Liver (tissue), 9 donors: ENCODE results near the gene FAM13C. TPM values are rescaled to one million over a fixed set of nuclear protein-coding genes. Genes with fewer than 3 reads are reported as not detected.
"Not testable (repeated sequence)": the region's sequence is repeated elsewhere in the genome, so short reads cannot be mapped to it uniquely, and the experiment has no call there.

Source experiments
- DNase-seq: peaks from one replicate; pipeline ENCODE4 v3.0.0-alpha.2; 2017; ENCODE audit warnings: low spot score
- H3K27ac ChIP-seq, 2 donors: one replicate each; pipeline ENCODE4 v1.7.0; 2013; ENCODE audit warnings: inconsistent platforms in 2 of 2, low read length in 2 of 2, control low read depth in 1 of 2, low read depth in 1 of 2, mild to moderate bottlenecking in 1 of 2
- H3K27me3 ChIP-seq, 4 donors: one replicate each; pipeline versions ENCODE4 v1.6.1 to v1.7.0; 2013; ENCODE audit warnings: low read length in 3 of 4, inconsistent platforms in 1 of 4, mild to moderate bottlenecking in 1 of 4, moderate library complexity in 1 of 4; ENCODE audit not compliant: control insufficient read depth in 4 of 4, insufficient read depth in 4 of 4
- H3K36me3 ChIP-seq, 4 donors: one replicate each; pipeline versions ENCODE4 v1.6.1 to v1.7.0; 2013; ENCODE audit warnings: low read length in 3 of 4, mild to moderate bottlenecking in 3 of 4, low read depth in 1 of 4, moderate library complexity in 1 of 4; ENCODE audit not compliant: control insufficient read depth in 4 of 4, insufficient read depth in 3 of 4
- H3K4me1 ChIP-seq, 4 donors: one replicate each; pipeline versions ENCODE4 v1.6.1 to v1.7.0; 2013; ENCODE audit warnings: low read length in 3 of 4, mild to moderate bottlenecking in 3 of 4, moderate library complexity in 1 of 4; ENCODE audit not compliant: control insufficient read depth in 4 of 4, insufficient read depth in 4 of 4
- H3K4me3 ChIP-seq, 3 donors: one replicate each; pipeline versions ENCODE4 v1.6.1 to v1.7.0; 2013; ENCODE audit warnings: low read length in 3 of 3, control low read depth in 1 of 3, low read depth in 1 of 3, mild to moderate bottlenecking in 1 of 3
- H3K9ac ChIP-seq, 2 donors: one replicate each; pipeline ENCODE4 v1.7.0; 2013; ENCODE audit warnings: low read length in 2 of 2, mild to moderate bottlenecking in 2 of 2, moderate library complexity in 2 of 2, control low read depth in 1 of 2, low read depth in 1 of 2
- H3K9me3 ChIP-seq, 4 donors: one replicate each; pipeline versions ENCODE4 v1.6.1 to v1.7.0; 2013; ENCODE audit warnings: low read length in 3 of 4; ENCODE audit not compliant: control insufficient read depth in 4 of 4
- ATF3 ChIP-seq: IDR thresholded peaks from 2 replicates; pipeline ENCODE4 v1.6.1; 2016; ENCODE audit warnings: antibody characterized with exemption
- FOXA1 ChIP-seq: IDR thresholded peaks from 2 replicates; pipeline ENCODE4 v1.6.1; 2016; ENCODE audit warnings: antibody characterized with exemption
- FOXA2 ChIP-seq: IDR thresholded peaks from 2 replicates; pipeline ENCODE4 v1.6.1; 2016; ENCODE audit warnings: antibody characterized with exemption
- GABPA ChIP-seq, 2 donors: IDR thresholded peaks in 1 of 2; conservative IDR thresholded peaks in 1 of 2; 2 replicates each; pipeline ENCODE4 v1.6.1; 2016; ENCODE audit warnings: antibody characterized with exemption in 2 of 2, mild to moderate bottlenecking in 1 of 2, moderate library complexity in 1 of 2
- HNF4A ChIP-seq, 2 donors: conservative IDR thresholded peaks; 2 replicates each; pipeline ENCODE4 v1.6.1; 2016; ENCODE audit warnings: antibody characterized with exemption in 2 of 2, mild to moderate bottlenecking in 2 of 2
- JUND ChIP-seq, 2 donors: IDR thresholded peaks; 2 replicates each; pipeline ENCODE4 v1.6.1; 2016; ENCODE audit warnings: antibody characterized with exemption in 2 of 2
- RAD21 ChIP-seq, 2 donors: IDR thresholded peaks; 2 replicates each; pipeline ENCODE4 v1.6.1; 2016; ENCODE audit warnings: antibody characterized with exemption in 2 of 2, mild to moderate bottlenecking in 2 of 2
- YY1 ChIP-seq: IDR thresholded peaks from 2 replicates; pipeline ENCODE4 v1.6.1; 2016; ENCODE audit warnings: antibody characterized with exemption, mild to moderate bottlenecking
- ZBTB33 ChIP-seq: IDR thresholded peaks from 2 replicates; pipeline ENCODE4 v1.6.1; 2016; ENCODE audit warnings: antibody characterized with exemption
- WGBS: extraction: QIAGEN DNeasy Blood & Tissue Kit; methylation state at CpG from one replicate; pipeline ENCODE4 v1.1.7; 2013; 5-methylcytosine and 5-hydroxymethylcytosine counted together
- polyA plus RNA-seq, 2 donors: library from polyadenylated mRNA; stranded (reverse) in 1 of 2; unstranded in 1 of 2; fragments of 200-250 nt in 1 of 2; fragments of >200 nt in 1 of 2; fragmentation: Nextera tagmentation in 1 of 2; extraction: Ambion mirVana in 1 of 2; gene quantifications; one replicate each; pipeline versions ENCODE4 v1.2.1 to v1.2.3, GENCODE V29; 2013 to 2015
- total RNA-seq, 2 donors: library from RNA; depleted of rRNA; stranded (reverse); fragments of >200 nt; gene quantifications; one replicate each; pipeline ENCODE4 v1.2.3, GENCODE V29; 2014
- donor health status: healthy.
- donor health status: healthy.
- donor health status: healthy.
- donor health status: healthy.
- donor health status: healthy.

The FAM13C gene
- total and polyA plus RNA-seq, 4 donors = 0.87 to 2.4 (median 2.1) TPM

DNA sequence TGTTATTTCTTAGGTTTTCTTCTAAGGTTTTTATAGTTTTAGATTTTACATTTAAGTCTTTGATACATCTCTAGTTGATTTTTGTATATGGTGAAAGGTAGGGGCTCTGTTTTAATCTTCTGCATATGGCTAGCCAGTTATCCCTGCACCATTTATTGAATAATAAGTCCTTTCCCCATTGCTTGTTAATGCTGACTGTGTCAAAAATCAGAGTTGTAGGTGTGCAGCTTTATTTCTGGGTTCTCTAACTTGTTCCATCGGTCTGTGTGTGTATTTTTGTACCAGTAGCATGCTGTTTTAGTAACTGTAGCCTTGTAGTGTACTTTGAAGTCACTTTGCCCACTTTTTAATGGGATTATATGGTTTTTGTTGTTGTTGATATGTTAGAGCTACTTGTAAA lies 37.9 kb upstream of the FAM13C start:
- peaks cover 0 to 3% (median 0%) of the 10 kb centered on the region in 4 donors for H3K9me3 ChIP-seq
- H3K9ac ChIP-seq = no peak overlapping the region
- TF ChIP-seq FOXA1 = no peak
- no peak for TF ChIP-seq RAD21 (IDR thresholded peaks at IDR 0.05)
- TF ChIP-seq JUND (IDR thresholded peaks at IDR 0.05) = no peak
- TF ChIP-seq ZBTB33 = no peak
- TF ChIP-seq HNF4A (conservative IDR thresholded peaks at IDR 0.05) = no peak
- H3K4me3 ChIP-seq = no peak overlapping the region
- no peaks in the 10 kb centered on the region for H3K4me1 ChIP-seq
- no peak overlapping the region for H3K27ac ChIP-seq
- H3K36me3 ChIP-seq = no peaks in the 10 kb centered on the region
- 53% methylated on average over 1 of the region's 1 CpG for WGBS
- H3K27me3 ChIP-seq = no peaks in the 10 kb centered on the region
- no peak for DNase-seq

GRCh38 chr10:59399329-59399728 lies 37.0 kb upstream of the FAM13C start:
- WGBS = 90% methylated on average over 4 of the region's 4 CpGs
- H3K9ac ChIP-seq, H3K4me3 ChIP-seq: not testable (repeated sequence)

GRCh38 chr10:59397961-59398360 lies 35.6 kb upstream of the FAM13C start:
- H3K27me3 ChIP-seq = no peaks in the 10 kb centered on the region
- WGBS = 90% methylated on average over 3 of the region's 3 CpGs
- H3K9ac ChIP-seq = no peak overlapping the region
- no peak overlapping the region for H3K27ac ChIP-seq
- peaks cover 0 to 3% (median 0%) of the 10 kb centered on the region in 4 donors for H3K9me3 ChIP-seq
- no peaks in the 10 kb centered on the region for H3K36me3 ChIP-seq
- H3K4me3 ChIP-seq = no peak overlapping the region
- DNase-seq = no peak
- TF ChIP-seq ATF3 (no peak), GABPA (IDR thresholded peaks at IDR 0.05 in 1 of 2, conservative IDR thresholded peaks at IDR 0.05 in 1 of 2) (no peak), YY1 (no peak)
- H3K4me1 ChIP-seq = no peaks in the 10 kb centered on the region

More at GRCh38 chr10:59399329-59399728, 37.0 kb upstream of the FAM13C start:
- not testable (repeated sequence) for H3K36me3 ChIP-seq, DNase-seq, H3K27ac ChIP-seq, H3K27me3 ChIP-seq, H3K4me1 ChIP-seq, H3K9me3 ChIP-seq

DNA sequence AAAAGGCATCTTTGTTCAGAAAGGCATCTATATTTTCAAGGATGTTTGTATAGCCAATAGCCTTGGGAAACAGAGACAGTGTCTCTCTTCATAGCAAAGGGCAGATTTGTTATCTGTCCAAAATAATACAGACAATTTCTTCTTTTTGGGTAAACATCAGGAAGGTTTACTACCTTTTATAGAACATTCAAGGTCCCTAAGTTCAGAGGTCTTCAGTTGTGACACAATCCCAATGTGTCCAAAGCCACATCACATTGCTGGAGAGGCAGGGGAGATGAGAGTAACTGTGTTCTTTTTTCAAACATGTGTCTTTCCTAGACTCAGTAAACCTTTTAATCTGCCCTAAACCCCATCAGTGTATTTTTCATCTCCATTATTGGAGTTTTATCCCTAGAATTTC lies 33.6 kb upstream of the FAM13C start:
- Histone ChIP-seq H3K4me3 (no peak overlapping the region), H3K36me3 (no peaks in the 10 kb centered on the region), H3K27ac (no peak overlapping the region), H3K9me3 (peaks cover 0 to 3% (median 0%) of the 10 kb centered on the region in 4 donors), H3K9ac (no peak overlapping the region), H3K4me1 (no peaks in the 10 kb centered on the region), H3K27me3 (no peaks in the 10 kb centered on the region)
- no peak for TF ChIP-seq JUND (IDR thresholded peaks at IDR 0.05)
- TF ChIP-seq FOXA2 = no peak
- TF ChIP-seq ATF3 = no peak
- no peak for TF ChIP-seq RAD21 (IDR thresholded peaks at IDR 0.05)
- no peak for TF ChIP-seq YY1
- DNase-seq = no peak
